ENCODE data around the gene WTIP.
A peak's percentile ranks its signal among the peaks of the same experiment; 100 is the strongest.

WTIP gene

GRCh38 chr19:34501339-34502320, 20.1 kb downstream of the WTIP start:
- TF ChIP-seq FOXP2 (optimal IDR thresholded peaks at IDR 0.05; ENCODE audit: borderline replicate concordance, extremely low read depth, extremely low read length, insufficient read depth) (peak; percentile 59), SIN3A (IDR thresholded peaks at IDR 0.05; ENCODE audit: borderline replicate concordance, insufficient read depth, low read length) (no peak)

- TF ChIP-seq SIN3A (IDR thresholded peaks at IDR 0.05; ENCODE audit: borderline replicate concordance, insufficient read depth, low read length) (no peak), FOXP2 (optimal IDR thresholded peaks at IDR 0.05; ENCODE audit: borderline replicate concordance, extremely low read depth, extremely low read length, insufficient read depth) (no peak), REST (IDR thresholded peaks at IDR 0.05; ENCODE audit: insufficient read depth in 1 of 2, low read depth in 2 of 2, low read length in 2 of 2) (no peak), TAF1 (IDR thresholded peaks at IDR 0.05; ENCODE audit: borderline replicate concordance, insufficient read depth, low read length) (no peak), POLR2AphosphoS5 (IDR thresholded peaks at IDR 0.05; ENCODE audit: low read depth, low read length) (no peak)
Observed at GRCh38 chr19:34502582-34503411, 21.2 kb downstream of the WTIP start.

- TF ChIP-seq POLR2AphosphoS5 (IDR thresholded peaks at IDR 0.05; ENCODE audit: low read depth, low read length) = no peak
- no peak for TF ChIP-seq REST (IDR thresholded peaks at IDR 0.05; ENCODE audit: insufficient read depth in 1 of 2, low read depth in 2 of 2, low read length in 2 of 2)
- TF ChIP-seq FOXP2 (optimal IDR thresholded peaks at IDR 0.05; ENCODE audit: borderline replicate concordance, extremely low read depth, extremely low read length, insufficient read depth) = no peak
- no peak for TF ChIP-seq TAF1 (IDR thresholded peaks at IDR 0.05; ENCODE audit: borderline replicate concordance, insufficient read depth, low read length)
- no peak for TF ChIP-seq SIN3A (IDR thresholded peaks at IDR 0.05; ENCODE audit: borderline replicate concordance, insufficient read depth, low read length)
Observed at GRCh38 chr19:34503531-34504272, 22.1 kb downstream of the WTIP start.

GRCh38 chr19:34504273-34504808, 22.8 kb downstream of the WTIP start:
- TF ChIP-seq TAF1 (IDR thresholded peaks at IDR 0.05; ENCODE audit: borderline replicate concordance, insufficient read depth, low read length) = no peak

GRCh38 chr19:34504809-34505291, 23.3 kb downstream of the WTIP start:
- TF ChIP-seq REST (IDR thresholded peaks at IDR 0.05; ENCODE audit: insufficient read depth in 1 of 2, low read depth in 2 of 2, low read length in 2 of 2) = no peak
- no peak for TF ChIP-seq SIN3A (IDR thresholded peaks at IDR 0.05; ENCODE audit: borderline replicate concordance, insufficient read depth, low read length)
- no peak for TF ChIP-seq FOXP2 (optimal IDR thresholded peaks at IDR 0.05; ENCODE audit: borderline replicate concordance, extremely low read depth, extremely low read length, insufficient read depth)
- TF ChIP-seq TAF1 (IDR thresholded peaks at IDR 0.05; ENCODE audit: borderline replicate concordance, insufficient read depth, low read length) = no peak
- no peak for TF ChIP-seq POLR2AphosphoS5 (IDR thresholded peaks at IDR 0.05; ENCODE audit: low read depth, low read length)
